ENCODE measurements around the gene RAB5B.

The RAB5B gene

DNA sequence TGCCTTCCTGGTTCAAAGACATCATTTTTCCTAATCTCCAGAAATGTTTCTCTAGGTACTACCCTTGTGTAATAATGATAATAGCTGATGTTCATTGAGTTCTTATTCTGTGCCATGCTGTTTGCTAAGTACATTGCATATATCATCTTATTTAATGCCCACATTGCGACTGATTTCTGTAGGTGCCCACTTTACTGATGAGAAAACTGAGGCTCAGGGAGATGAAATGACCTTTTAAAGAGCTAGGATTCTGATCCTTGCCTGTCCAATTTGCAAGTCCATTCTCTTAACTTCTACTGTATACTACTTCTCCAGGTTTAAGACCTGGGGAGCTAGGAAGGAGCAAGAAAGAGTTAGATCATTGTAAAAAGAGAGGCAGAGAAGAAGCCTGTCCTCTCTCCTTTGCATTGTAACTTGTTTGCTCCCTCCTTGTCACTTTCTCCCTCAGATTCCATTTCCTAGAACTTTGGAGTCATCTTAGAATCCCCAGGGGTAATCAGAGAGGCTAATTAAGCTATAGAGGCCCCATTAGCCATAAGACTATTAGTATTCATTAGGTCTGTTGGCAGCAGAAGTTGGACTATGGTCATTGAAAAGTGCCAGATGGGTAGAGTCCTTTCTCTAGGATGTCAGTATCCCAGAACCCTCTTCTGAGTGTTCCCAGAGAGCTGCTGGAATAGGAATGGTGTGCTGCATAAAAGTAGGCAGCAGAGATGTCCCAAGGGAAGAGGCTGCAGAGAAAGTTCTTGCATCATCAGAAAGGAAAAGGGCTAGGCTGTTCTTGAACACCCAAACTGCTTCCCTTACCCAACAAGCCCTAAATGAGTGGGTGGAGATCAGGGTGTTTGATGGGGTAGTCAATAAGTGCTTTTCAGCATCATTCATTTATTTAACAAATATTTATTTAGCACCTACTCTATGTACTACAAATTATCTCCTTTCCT is 39.8 kb upstream of the RAB5B start:
- no peak for DNase-seq (ENCODE audit: low read depth)
- TF ChIP-seq, protein P1, sequence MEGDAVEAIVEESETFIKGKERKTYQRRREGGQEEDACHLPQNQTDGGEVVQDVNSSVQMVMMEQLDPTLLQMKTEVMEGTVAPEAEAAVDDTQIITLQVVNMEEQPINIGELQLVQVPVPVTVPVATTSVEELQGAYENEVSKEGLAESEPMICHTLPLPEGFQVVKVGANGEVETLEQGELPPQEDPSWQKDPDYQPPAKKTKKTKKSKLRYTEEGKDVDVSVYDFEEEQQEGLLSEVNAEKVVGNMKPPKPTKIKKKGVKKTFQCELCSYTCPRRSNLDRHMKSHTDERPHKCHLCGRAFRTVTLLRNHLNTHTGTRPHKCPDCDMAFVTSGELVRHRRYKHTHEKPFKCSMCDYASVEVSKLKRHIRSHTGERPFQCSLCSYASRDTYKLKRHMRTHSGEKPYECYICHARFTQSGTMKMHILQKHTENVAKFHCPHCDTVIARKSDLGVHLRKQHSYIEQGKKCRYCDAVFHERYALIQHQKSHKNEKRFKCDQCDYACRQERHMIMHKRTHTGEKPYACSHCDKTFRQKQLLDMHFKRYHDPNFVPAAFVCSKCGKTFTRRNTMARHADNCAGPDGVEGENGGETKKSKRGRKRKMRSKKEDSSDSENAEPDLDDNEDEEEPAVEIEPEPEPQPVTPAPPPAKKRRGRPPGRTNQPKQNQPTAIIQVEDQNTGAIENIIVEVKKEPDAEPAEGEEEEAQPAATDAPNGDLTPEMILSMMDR (IDR thresholded peaks at IDR 0.05; ENCODE audit: insufficient read depth, low read depth, low read length, missing control alignments): no peak
- no peak overlapping the region for H3K4me3 ChIP-seq (ENCODE audit: low read depth, low read length)

DNA sequence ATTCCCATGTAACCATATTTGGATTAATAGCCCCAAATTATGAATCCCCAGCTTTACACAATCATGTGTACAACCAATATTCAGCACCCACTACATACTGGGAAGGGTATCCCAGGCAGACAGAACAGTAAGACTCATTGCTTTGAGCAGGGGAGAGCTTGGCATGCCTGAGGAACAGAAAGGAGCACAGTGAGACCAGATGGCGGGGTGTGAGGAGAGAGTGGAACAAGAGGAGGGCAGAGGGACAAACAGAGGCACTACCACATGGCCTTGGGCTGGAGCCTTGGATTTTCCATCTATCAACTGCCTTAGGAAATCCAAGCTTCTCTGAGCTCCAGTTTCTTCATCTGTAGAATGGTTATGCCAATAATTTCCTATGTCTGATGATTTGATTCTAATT is 39.1 kb upstream of the RAB5B start:
- no peak for DNase-seq (ENCODE audit: low read depth)
- TF ChIP-seq, protein P1 (IDR thresholded peaks at IDR 0.05; ENCODE audit: insufficient read depth, low read depth, low read length, missing control alignments): no peak
- no peak overlapping the region for H3K4me3 ChIP-seq (ENCODE audit: low read depth, low read length)

DNA sequence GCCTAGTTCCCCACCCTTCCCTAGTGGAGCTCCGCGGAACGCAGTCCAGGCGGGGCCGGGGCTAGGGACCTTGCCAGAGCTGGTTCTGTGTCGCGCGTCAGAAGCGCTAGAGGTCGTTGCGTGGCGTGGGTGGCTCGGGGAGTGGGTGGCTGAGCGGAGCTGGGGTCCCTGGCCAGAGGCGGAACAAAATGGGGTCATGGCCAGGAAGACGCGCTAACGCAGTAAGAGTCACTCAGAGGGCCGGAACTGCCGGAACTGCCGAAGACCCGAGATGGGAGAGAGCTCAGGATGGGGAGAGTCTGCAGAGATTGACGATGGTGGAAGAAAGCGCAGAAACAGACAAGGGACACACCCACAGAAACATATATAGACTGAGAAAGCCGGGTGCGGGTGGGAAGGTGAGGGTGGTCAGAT is 38.1 kb upstream of the RAB5B start:
- H3K4me3 ChIP-seq (ENCODE audit: low read depth, low read length): no peak overlapping the region
- TF ChIP-seq, protein P1 (IDR thresholded peaks at IDR 0.05; ENCODE audit: insufficient read depth, low read depth, low read length, missing control alignments): no peak
- no peak for DNase-seq (ENCODE audit: low read depth)

DNA sequence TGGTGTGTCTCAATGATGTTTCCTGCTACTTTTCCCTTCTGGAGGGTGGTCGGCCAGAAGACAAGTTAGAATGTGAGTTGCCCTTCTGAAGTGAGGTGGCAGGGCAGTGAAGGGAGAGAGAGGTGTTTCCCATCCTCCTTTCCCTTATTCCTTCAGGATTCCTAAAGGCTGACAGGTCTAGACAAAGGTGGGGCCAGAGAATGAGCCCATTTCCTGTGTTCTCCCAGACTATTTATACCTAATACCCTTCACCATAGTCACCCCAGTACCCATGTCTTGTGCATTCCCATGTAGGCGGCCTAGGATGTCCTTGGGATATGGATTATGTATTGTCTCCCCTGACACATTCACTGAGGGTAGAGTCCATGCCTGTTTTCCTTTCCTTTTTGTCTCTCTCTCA is 35.9 kb upstream of the RAB5B start:
- TF ChIP-seq, protein P1 (IDR thresholded peaks at IDR 0.05; ENCODE audit: insufficient read depth, low read depth, low read length, missing control alignments): no peak
- H3K4me3 ChIP-seq (ENCODE audit: low read depth, low read length): no peak overlapping the region
- no peak for DNase-seq (ENCODE audit: low read depth)

DNA sequence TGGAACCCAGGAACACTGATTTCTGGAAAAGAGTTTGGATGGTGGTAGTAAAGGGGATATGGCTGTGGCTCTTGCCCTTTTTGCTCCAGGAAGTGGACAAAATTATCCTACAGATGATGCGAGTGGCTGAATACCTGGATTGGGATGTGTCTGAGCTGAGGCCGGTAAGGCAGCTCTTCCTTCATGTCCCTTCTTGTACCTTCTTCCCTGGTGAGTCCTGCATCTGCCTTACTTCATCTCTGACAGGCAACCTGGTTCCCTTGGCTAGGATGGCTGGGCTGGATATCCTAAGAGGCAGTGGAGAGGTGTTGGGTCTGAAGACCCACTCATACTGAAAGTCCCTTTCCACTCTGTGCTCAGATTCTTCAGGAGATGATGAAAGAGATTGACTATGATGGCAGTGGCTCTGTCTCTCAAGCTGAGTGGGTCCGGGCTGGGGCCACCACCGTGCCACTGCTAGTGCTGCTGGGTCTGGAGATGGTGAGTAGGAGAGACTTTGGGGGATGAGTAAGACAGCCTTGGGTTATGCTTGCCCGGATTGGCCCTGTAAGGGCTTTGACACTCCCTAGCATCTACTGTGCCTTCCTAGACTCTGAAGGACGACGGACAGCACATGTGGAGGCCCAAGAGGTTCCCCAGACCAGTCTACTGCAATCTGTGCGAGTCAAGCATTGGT is 34.9 kb upstream of the RAB5B start:
- no peak for DNase-seq (ENCODE audit: low read depth)
- TF ChIP-seq, protein P1 (IDR thresholded peaks at IDR 0.05; ENCODE audit: insufficient read depth, low read depth, low read length, missing control alignments): no peak
- H3K4me3 ChIP-seq (ENCODE audit: low read depth, low read length): no peak overlapping the region

DNA sequence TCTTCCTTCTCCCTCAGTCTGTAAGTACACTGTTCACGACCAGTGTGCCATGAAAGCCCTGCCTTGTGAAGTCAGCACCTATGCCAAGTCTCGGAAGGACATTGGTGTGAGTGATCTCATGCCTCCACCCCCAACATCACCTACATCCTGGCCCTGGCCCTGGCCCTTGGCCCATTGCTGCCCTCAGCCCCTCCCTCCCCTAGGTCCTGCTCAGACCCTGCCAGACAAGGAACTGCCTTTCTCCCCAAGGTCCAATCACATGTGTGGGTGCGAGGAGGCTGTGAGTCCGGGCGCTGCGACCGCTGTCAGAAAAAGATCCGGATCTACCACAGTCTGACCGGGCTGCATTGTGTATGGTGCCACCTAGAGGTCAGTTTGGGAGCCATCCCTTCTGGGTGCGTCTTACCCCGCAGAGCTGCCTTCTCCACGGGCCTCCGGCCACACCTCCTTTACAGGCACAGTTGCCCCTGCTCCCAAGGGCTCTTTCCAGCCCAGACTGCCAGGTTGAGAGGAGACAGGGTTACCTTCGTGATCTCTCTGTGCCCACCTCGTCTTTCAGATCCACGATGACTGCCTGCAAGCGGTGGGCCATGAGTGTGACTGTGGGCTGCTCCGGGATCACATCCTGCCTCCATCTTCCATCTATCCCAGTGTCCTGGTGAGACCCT is 33.7 kb upstream of the RAB5B start:
- H3K4me3 ChIP-seq (ENCODE audit: low read depth, low read length): no peak overlapping the region
- TF ChIP-seq, protein P1 (IDR thresholded peaks at IDR 0.05; ENCODE audit: insufficient read depth, low read depth, low read length, missing control alignments): peak; percentile 96

More for the DNA sequence above, 33.7 kb upstream of the RAB5B start:
- peak; percentile 91 for DNase-seq (ENCODE audit: low read depth)

All from GM12865 (cell line).